Liver (tissue), 9 donors: ENCODE measurements around the gene MAVS. TPM values are rescaled to one million over a fixed set of nuclear protein-coding genes. Genes with fewer than 3 reads are reported as not detected.

ENCODE experiments used
- DNase-seq: peaks from one replicate; pipeline ENCODE4 v3.0.0-alpha.2; 2017; ENCODE audit warnings: low spot score
- H3K27ac ChIP-seq, 2 donors: one replicate each; pipeline ENCODE4 v1.7.0; 2013; ENCODE audit warnings: inconsistent platforms in 2 of 2, low read length in 2 of 2, control low read depth in 1 of 2, low read depth in 1 of 2, mild to moderate bottlenecking in 1 of 2
- H3K27me3 ChIP-seq, 4 donors: one replicate each; pipeline versions ENCODE4 v1.6.1 to v1.7.0; 2013; ENCODE audit warnings: low read length in 3 of 4, inconsistent platforms in 1 of 4, mild to moderate bottlenecking in 1 of 4, moderate library complexity in 1 of 4; ENCODE audit not compliant: control insufficient read depth in 4 of 4, insufficient read depth in 4 of 4
- H3K36me3 ChIP-seq, 4 donors: one replicate each; pipeline versions ENCODE4 v1.6.1 to v1.7.0; 2013; ENCODE audit warnings: low read length in 3 of 4, mild to moderate bottlenecking in 3 of 4, low read depth in 1 of 4, moderate library complexity in 1 of 4; ENCODE audit not compliant: control insufficient read depth in 4 of 4, insufficient read depth in 3 of 4
- H3K4me1 ChIP-seq, 4 donors: one replicate each; pipeline versions ENCODE4 v1.6.1 to v1.7.0; 2013; ENCODE audit warnings: low read length in 3 of 4, mild to moderate bottlenecking in 3 of 4, moderate library complexity in 1 of 4; ENCODE audit not compliant: control insufficient read depth in 4 of 4, insufficient read depth in 4 of 4
- H3K4me3 ChIP-seq, 3 donors: one replicate each; pipeline versions ENCODE4 v1.6.1 to v1.7.0; 2013; ENCODE audit warnings: low read length in 3 of 3, control low read depth in 1 of 3, low read depth in 1 of 3, mild to moderate bottlenecking in 1 of 3
- H3K9ac ChIP-seq, 2 donors: one replicate each; pipeline ENCODE4 v1.7.0; 2013; ENCODE audit warnings: low read length in 2 of 2, mild to moderate bottlenecking in 2 of 2, moderate library complexity in 2 of 2, control low read depth in 1 of 2, low read depth in 1 of 2
- H3K9me3 ChIP-seq, 4 donors: one replicate each; pipeline versions ENCODE4 v1.6.1 to v1.7.0; 2013; ENCODE audit warnings: low read length in 3 of 4; ENCODE audit not compliant: control insufficient read depth in 4 of 4
- EGR1 ChIP-seq, 2 donors: IDR thresholded peaks; 2 replicates each; pipeline ENCODE4 v1.6.1; 2016 to 2018; ENCODE audit warnings: antibody characterized with exemption in 2 of 2, low read depth in 2 of 2
- FOXA1 ChIP-seq: IDR thresholded peaks from 2 replicates; pipeline ENCODE4 v1.6.1; 2016; ENCODE audit warnings: antibody characterized with exemption
- GABPA ChIP-seq, 2 donors: IDR thresholded peaks in 1 of 2; conservative IDR thresholded peaks in 1 of 2; 2 replicates each; pipeline ENCODE4 v1.6.1; 2016; ENCODE audit warnings: antibody characterized with exemption in 2 of 2, mild to moderate bottlenecking in 1 of 2, moderate library complexity in 1 of 2
- HNF4A ChIP-seq, 2 donors: conservative IDR thresholded peaks; 2 replicates each; pipeline ENCODE4 v1.6.1; 2016; ENCODE audit warnings: antibody characterized with exemption in 2 of 2, mild to moderate bottlenecking in 2 of 2
- HNF4G ChIP-seq: IDR thresholded peaks from 2 replicates; pipeline ENCODE4 v1.6.1; 2016; ENCODE audit warnings: antibody characterized with exemption
- RAD21 ChIP-seq, 2 donors: IDR thresholded peaks; 2 replicates each; pipeline ENCODE4 v1.6.1; 2016; ENCODE audit warnings: antibody characterized with exemption in 2 of 2, mild to moderate bottlenecking in 2 of 2
- RXRA ChIP-seq, 2 donors: IDR thresholded peaks; 2 replicates each; pipeline ENCODE4 v1.6.1; 2017 to 2018; ENCODE audit warnings: antibody characterized with exemption in 2 of 2, mild to moderate bottlenecking in 1 of 2
- SP1 ChIP-seq: IDR thresholded peaks from 2 replicates; pipeline ENCODE4 v1.6.1; 2018; ENCODE audit warnings: antibody characterized with exemption, mild to moderate bottlenecking
- TAF1 ChIP-seq: conservative IDR thresholded peaks from 2 replicates; pipeline ENCODE4 v1.6.1; 2016; ENCODE audit warnings: antibody characterized with exemption, mild to moderate bottlenecking
- YY1 ChIP-seq: IDR thresholded peaks from 2 replicates; pipeline ENCODE4 v1.6.1; 2016; ENCODE audit warnings: antibody characterized with exemption, mild to moderate bottlenecking
- WGBS: extraction: QIAGEN DNeasy Blood & Tissue Kit; methylation state at CpG from one replicate; pipeline ENCODE4 v1.1.7; 2013; 5-methylcytosine and 5-hydroxymethylcytosine counted together
- polyA plus RNA-seq, 2 donors: library from polyadenylated mRNA; stranded (reverse) in 1 of 2; unstranded in 1 of 2; fragments of 200-250 nt in 1 of 2; fragments of >200 nt in 1 of 2; fragmentation: Nextera tagmentation in 1 of 2; extraction: Ambion mirVana in 1 of 2; gene quantifications; one replicate each; pipeline versions ENCODE4 v1.2.1 to v1.2.3, GENCODE V29; 2013 to 2015
- total RNA-seq, 2 donors: library from RNA; depleted of rRNA; stranded (reverse); fragments of >200 nt; gene quantifications; one replicate each; pipeline ENCODE4 v1.2.3, GENCODE V29; 2014
- TF ChIP-seq, protein P1 (sequence below): IDR thresholded peaks from 2 replicates; pipeline ENCODE4 v1.6.1; 2016; ENCODE audit warnings: antibody characterized with exemption
- TF ChIP-seq, protein P2 (sequence below): fragments of 150-350 bp; IDR thresholded peaks from 2 replicates; pipeline ENCODE4 v1.5.1; 2017; ENCODE audit warnings: improper control_type of control experiment, low read depth, low read length; ENCODE audit not compliant: missing input control
- TF ChIP-seq, protein P3 (sequence below): IDR thresholded peaks from 2 replicates; pipeline ENCODE4 v1.6.1; 2016; ENCODE audit warnings: antibody characterized with exemption
- TF ChIP-seq, protein P4 (sequence below): IDR thresholded peaks from 2 replicates; pipeline ENCODE4 v1.6.1; 2016; ENCODE audit warnings: antibody characterized with exemption, mild to moderate bottlenecking
- TF ChIP-seq, protein P5 (sequence below): IDR thresholded peaks from 2 replicates; pipeline ENCODE4 v1.6.1; 2016; ENCODE audit warnings: antibody characterized with exemption
- donor health status: healthy.
- donor health status: healthy.
- donor health status: healthy.
- donor health status: healthy.
- donor health status: healthy.

MAVS gene
- total and polyA plus RNA-seq, 4 donors, result 4.7 to 20.9 (median 11.9) TPM

DNA sequence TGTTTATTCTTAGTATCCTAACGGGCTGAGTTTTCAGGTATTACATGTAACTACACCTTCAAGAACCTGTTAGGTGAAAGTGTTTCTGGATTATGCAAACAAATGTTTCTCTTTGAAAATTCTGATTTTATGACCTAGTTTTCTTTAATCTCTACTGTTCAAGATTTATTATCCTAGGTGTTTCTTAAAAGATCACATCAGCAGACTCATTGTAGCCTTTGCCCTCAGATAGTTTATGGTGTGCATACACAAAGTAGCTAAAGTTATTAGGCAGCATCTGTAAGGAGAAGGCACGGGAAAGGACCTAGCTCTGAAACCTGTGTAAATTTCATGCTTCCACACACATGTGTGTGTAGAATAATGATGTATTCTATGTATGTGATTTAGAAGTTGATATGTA lies 64.2 kb downstream of the MAVS start:
- Histone ChIP-seq H3K27ac (no peak overlapping the region), H3K9me3 (no peaks in the 10 kb centered on the region), H3K9ac (no peak overlapping the region), H3K4me3 (no peak overlapping the region), H3K36me3 (peaks cover 15 to 51% (median 41%) of the 10 kb centered on the region in 4 donors), H3K27me3 (no peaks in the 10 kb centered on the region), H3K4me1 (no peaks in the 10 kb centered on the region)
- TF ChIP-seq GABPA (IDR thresholded peaks at IDR 0.05 in 1 of 2, conservative IDR thresholded peaks at IDR 0.05 in 1 of 2) (no peak), YY1 (no peak), HNF4G (no peak), SP1 (no peak), EGR1 (IDR thresholded peaks at IDR 0.05; ENCODE audit: low read depth in 2 of 2) (no peak), RAD21 (IDR thresholded peaks at IDR 0.05) (no peak), FOXA1 (no peak), RXRA (IDR thresholded peaks at IDR 0.05) (no peak)
- TF ChIP-seq, protein P1, sequence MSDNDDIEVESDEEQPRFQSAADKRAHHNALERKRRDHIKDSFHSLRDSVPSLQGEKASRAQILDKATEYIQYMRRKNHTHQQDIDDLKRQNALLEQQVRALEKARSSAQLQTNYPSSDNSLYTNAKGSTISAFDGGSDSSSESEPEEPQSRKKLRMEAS, result no peak
- TF ChIP-seq, protein P2, sequence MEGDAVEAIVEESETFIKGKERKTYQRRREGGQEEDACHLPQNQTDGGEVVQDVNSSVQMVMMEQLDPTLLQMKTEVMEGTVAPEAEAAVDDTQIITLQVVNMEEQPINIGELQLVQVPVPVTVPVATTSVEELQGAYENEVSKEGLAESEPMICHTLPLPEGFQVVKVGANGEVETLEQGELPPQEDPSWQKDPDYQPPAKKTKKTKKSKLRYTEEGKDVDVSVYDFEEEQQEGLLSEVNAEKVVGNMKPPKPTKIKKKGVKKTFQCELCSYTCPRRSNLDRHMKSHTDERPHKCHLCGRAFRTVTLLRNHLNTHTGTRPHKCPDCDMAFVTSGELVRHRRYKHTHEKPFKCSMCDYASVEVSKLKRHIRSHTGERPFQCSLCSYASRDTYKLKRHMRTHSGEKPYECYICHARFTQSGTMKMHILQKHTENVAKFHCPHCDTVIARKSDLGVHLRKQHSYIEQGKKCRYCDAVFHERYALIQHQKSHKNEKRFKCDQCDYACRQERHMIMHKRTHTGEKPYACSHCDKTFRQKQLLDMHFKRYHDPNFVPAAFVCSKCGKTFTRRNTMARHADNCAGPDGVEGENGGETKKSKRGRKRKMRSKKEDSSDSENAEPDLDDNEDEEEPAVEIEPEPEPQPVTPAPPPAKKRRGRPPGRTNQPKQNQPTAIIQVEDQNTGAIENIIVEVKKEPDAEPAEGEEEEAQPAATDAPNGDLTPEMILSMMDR, result no peak
- TF ChIP-seq, protein P3, sequence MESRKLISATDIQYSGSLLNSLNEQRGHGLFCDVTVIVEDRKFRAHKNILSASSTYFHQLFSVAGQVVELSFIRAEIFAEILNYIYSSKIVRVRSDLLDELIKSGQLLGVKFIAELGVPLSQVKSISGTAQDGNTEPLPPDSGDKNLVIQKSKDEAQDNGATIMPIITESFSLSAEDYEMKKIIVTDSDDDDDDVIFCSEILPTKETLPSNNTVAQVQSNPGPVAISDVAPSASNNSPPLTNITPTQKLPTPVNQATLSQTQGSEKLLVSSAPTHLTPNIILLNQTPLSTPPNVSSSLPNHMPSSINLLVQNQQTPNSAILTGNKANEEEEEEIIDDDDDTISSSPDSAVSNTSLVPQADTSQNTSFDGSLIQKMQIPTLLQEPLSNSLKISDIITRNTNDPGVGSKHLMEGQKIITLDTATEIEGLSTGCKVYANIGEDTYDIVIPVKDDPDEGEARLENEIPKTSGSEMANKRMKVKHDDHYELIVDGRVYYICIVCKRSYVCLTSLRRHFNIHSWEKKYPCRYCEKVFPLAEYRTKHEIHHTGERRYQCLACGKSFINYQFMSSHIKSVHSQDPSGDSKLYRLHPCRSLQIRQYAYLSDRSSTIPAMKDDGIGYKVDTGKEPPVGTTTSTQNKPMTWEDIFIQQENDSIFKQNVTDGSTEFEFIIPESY, result no peak
- TF ChIP-seq, protein P4, sequence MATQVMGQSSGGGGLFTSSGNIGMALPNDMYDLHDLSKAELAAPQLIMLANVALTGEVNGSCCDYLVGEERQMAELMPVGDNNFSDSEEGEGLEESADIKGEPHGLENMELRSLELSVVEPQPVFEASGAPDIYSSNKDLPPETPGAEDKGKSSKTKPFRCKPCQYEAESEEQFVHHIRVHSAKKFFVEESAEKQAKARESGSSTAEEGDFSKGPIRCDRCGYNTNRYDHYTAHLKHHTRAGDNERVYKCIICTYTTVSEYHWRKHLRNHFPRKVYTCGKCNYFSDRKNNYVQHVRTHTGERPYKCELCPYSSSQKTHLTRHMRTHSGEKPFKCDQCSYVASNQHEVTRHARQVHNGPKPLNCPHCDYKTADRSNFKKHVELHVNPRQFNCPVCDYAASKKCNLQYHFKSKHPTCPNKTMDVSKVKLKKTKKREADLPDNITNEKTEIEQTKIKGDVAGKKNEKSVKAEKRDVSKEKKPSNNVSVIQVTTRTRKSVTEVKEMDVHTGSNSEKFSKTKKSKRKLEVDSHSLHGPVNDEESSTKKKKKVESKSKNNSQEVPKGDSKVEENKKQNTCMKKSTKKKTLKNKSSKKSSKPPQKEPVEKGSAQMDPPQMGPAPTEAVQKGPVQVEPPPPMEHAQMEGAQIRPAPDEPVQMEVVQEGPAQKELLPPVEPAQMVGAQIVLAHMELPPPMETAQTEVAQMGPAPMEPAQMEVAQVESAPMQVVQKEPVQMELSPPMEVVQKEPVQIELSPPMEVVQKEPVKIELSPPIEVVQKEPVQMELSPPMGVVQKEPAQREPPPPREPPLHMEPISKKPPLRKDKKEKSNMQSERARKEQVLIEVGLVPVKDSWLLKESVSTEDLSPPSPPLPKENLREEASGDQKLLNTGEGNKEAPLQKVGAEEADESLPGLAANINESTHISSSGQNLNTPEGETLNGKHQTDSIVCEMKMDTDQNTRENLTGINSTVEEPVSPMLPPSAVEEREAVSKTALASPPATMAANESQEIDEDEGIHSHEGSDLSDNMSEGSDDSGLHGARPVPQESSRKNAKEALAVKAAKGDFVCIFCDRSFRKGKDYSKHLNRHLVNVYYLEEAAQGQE, result no peak
- TF ChIP-seq, protein P5, sequence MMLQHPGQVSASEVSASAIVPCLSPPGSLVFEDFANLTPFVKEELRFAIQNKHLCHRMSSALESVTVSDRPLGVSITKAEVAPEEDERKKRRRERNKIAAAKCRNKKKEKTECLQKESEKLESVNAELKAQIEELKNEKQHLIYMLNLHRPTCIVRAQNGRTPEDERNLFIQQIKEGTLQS, result no peak
- no peak for DNase-seq
- WGBS, result 86% methylated on average over 2 of the region's 2 CpGs

GRCh38 chr20:3911956-3912355 lies 65.3 kb downstream of the MAVS start:
- no peaks in the 10 kb centered on the region for H3K27me3 ChIP-seq
- DNase-seq, result no peak
- WGBS, result 79% methylated on average over 2 of the region's 2 CpGs
- peaks cover 15 to 59% (median 43%) of the 10 kb centered on the region in 4 donors for H3K36me3 ChIP-seq
- no peak overlapping the region for H3K27ac ChIP-seq
- no peaks in the 10 kb centered on the region for H3K4me1 ChIP-seq
- no peak overlapping the region for H3K9ac ChIP-seq
- no peak overlapping the region for H3K4me3 ChIP-seq
- no peaks in the 10 kb centered on the region for H3K9me3 ChIP-seq
- TF ChIP-seq SP1 (no peak), FOXA1 (no peak), RXRA (IDR thresholded peaks at IDR 0.05) (no peak), HNF4A (conservative IDR thresholded peaks at IDR 0.05) (no peak), RAD21 (IDR thresholded peaks at IDR 0.05) (no peak), HNF4G (no peak), TAF1 (no peak), EGR1 (IDR thresholded peaks at IDR 0.05; ENCODE audit: low read depth in 2 of 2) (no peak)
- TF ChIP-seq, protein P5, result no peak
- TF ChIP-seq, protein P2, result no peak
- TF ChIP-seq, protein P3, result no peak
